Measurements from ENCODE around the gene GMPS.

DNA sequence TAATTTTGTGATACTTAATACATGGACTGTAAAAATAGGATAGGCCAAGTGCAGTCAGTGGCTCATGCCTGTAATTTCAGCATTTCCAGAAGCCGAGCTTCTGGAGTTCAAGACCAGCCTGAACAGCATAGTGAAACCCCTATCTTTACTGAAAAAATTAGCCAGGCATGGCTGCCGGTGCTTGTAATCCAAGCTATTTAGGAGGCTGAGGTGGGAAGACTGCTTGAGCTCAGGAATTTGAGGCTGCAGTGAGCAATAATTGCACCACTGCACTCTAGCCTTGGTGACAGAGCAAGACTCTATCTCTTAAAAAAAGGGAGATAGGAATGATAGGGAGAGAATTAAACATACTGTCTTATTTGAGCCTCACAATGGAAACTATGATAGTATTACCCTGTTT, 51.0 kb downstream of the GMPS start:
- no peak for TF ChIP-seq EZH2 (IDR thresholded peaks at IDR 0.05; ENCODE audit: low read length, unreplicated experiment)
- no peak for TF ChIP-seq CTCF (conservative IDR thresholded peaks at IDR 0.05; ENCODE audit: low read depth, low read length)
- TF ChIP-seq EZH2phosphoT487 (IDR thresholded peaks at IDR 0.05; ENCODE audit: borderline replicate concordance, low read length) = no peak

Data from PC-3 (cell line).